ENCODE results near the gene RGMA. TPM values are rescaled to one million over a fixed set of nuclear protein-coding genes. Genes with fewer than 3 reads are reported as not detected.

The RGMA gene, protein sequence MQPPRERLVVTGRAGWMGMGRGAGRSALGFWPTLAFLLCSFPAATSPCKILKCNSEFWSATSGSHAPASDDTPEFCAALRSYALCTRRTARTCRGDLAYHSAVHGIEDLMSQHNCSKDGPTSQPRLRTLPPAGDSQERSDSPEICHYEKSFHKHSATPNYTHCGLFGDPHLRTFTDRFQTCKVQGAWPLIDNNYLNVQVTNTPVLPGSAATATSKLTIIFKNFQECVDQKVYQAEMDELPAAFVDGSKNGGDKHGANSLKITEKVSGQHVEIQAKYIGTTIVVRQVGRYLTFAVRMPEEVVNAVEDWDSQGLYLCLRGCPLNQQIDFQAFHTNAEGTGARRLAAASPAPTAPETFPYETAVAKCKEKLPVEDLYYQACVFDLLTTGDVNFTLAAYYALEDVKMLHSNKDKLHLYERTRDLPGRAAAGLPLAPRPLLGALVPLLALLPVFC
- 100 to 1,000 TPM in 2 of 4 donors, 10 to 100 TPM in 2; 99.0 to 307 (median 112) TPM for total RNA-seq

DNA sequence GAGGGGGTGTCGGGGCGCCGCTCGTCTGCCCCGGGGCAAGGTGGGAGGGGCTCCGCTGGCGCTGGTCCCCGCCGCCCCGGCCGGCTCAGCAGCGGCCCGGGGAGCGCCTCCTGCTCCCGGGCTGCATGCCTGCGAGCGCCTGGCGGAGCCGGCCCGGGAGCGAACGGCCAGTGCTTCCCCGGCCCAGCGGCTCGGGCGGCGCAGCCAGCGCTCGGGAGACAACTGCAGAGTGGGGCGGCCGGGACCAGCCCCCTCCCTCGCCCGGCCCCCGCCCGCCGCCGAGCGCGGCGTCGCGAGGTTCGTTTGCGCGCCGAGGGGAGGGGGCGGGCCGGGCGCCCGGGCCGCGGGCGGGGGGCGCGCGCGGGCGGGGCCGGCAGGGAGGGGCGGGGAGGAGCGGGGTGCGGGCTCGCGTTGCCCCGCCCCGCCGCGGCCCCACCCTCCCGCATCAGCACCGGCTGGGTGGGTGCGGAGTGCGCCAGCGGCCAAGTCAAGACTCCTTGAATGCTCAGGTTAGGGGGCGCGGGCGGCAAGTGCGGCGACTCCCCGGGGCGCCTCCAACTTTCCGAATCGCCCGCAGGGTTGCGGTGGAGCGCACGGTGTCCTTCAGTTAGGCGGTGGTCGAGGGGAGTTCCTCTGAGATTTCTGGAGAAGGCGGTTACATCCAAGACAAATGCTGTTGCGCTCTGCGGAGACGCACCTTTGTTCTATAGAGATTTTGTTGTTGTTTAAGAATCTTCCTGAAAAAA lies at the start of gene RGMA:
RGMA (minus strand) TSS at position 231 of the 746 bp plus-strand sequence. CDS start 279 bp downstream, outside the sequence.
- TF ChIP-seq, protein P1, sequence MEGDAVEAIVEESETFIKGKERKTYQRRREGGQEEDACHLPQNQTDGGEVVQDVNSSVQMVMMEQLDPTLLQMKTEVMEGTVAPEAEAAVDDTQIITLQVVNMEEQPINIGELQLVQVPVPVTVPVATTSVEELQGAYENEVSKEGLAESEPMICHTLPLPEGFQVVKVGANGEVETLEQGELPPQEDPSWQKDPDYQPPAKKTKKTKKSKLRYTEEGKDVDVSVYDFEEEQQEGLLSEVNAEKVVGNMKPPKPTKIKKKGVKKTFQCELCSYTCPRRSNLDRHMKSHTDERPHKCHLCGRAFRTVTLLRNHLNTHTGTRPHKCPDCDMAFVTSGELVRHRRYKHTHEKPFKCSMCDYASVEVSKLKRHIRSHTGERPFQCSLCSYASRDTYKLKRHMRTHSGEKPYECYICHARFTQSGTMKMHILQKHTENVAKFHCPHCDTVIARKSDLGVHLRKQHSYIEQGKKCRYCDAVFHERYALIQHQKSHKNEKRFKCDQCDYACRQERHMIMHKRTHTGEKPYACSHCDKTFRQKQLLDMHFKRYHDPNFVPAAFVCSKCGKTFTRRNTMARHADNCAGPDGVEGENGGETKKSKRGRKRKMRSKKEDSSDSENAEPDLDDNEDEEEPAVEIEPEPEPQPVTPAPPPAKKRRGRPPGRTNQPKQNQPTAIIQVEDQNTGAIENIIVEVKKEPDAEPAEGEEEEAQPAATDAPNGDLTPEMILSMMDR (IDR thresholded peaks at IDR 0.05), result no peak
- TF ChIP-seq POLR2A (IDR thresholded peaks at IDR 0.05) (peak in 1 of 2 donors; percentile 22), EP300 (IDR thresholded peaks at IDR 0.05) (no peak), POLR2AphosphoS5 (IDR thresholded peaks at IDR 0.05) (no peak)
- WGBS, 2 donors (ENCODE audit: low coverage in 1 of 2), result 0% methylated on average over 4 of the region's 92 CpGs; no CpG with 5 or more reads in 1 of the 2 donors
- Histone ChIP-seq H3K27ac (peak within 1 kb of the TSS; percentile 66 to 97 (median 86)), H3K27me3 (peaks cover 14% of the 10 kb centered on the region), H3K9me3 (no peaks in the 10 kb centered on the region), H3K4me1 (peaks cover 4 to 65% (median 11%) of the 10 kb centered on the region in 3 donors), H3K36me3 (no peaks in the 10 kb centered on the region), H3K4me3 (peak within 1 kb of the TSS; percentile 47 to 66)
- ATAC-seq, result peak; percentile 29

DNA sequence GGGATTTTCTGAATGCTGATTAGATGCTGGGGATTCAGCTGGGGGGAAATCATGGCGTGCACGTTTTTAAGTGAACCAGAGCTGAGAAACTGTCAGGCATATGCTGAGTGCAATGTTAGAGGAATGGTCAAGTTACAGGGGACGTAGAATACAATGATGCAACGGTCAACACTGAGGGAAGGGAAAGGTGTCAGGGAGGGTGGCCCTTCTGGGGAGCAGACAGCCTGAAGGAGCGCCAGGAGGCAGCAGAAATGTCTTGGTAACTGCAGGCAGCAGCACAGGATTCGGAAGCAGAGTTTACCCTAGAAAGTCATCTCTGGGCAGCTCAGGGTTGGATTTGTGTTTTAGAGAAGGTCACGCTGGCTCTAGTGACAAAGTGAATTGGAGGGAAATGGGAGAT lies 47.6 kb upstream of the RGMA start:
- no peaks in the 10 kb centered on the region for H3K9me3 ChIP-seq
- no peaks in the 10 kb centered on the region for H3K27me3 ChIP-seq
- H3K36me3 ChIP-seq, result no peaks in the 10 kb centered on the region
- 75 to 87% methylated on average over 3 to 7 of the region's 7 CpGs for whole genome bisulfite sequencing, 2 donors (ENCODE audit: low coverage in 1 of 2)
- no peak overlapping the region for H3K27ac ChIP-seq
- ATAC-seq, result no peak
- H3K4me1 ChIP-seq, result no peaks in the 10 kb centered on the region
- TF ChIP-seq EP300 (IDR thresholded peaks at IDR 0.05) (no peak), POLR2AphosphoS5 (IDR thresholded peaks at IDR 0.05) (no peak), POLR2A (IDR thresholded peaks at IDR 0.05) (no peak)
- TF ChIP-seq, protein P1 (IDR thresholded peaks at IDR 0.05), result no peak
- H3K4me3 ChIP-seq, result no peak overlapping the region

DNA sequence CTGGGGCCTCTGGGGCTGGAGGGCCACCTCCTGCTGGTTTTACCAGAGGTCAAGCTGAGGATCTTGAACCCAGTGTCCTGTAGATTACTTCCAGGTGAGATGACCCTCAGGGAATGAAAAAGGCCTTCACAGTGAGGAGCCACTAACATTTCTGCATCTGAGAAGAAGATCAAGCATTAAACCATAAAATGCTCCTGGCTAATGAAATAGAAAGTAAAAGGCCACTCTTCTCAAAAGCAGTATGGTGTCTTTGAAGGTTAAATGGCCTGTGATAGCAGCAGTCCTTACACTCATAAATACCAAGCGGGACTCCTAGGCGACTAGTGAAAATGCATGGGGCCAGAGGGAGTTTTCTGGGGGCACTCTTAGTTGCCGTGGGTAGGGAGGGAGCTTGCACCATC lies 47.0 kb upstream of the RGMA start:
- Histone ChIP-seq H3K4me3 (no peak overlapping the region), H3K9me3 (no peaks in the 10 kb centered on the region), H3K27me3 (no peaks in the 10 kb centered on the region), H3K4me1 (no peaks in the 10 kb centered on the region), H3K36me3 (no peaks in the 10 kb centered on the region), H3K27ac (no peak overlapping the region)
- TF ChIP-seq, protein P1 (IDR thresholded peaks at IDR 0.05), result no peak
- TF ChIP-seq POLR2AphosphoS5 (IDR thresholded peaks at IDR 0.05), result no peak
- TF ChIP-seq EP300 (IDR thresholded peaks at IDR 0.05), result no peak
- 77 to 90% methylated on average over 2 to 3 of the region's 3 CpGs for WGBS, 2 donors (ENCODE audit: low coverage in 1 of 2)
- no peak for ATAC-seq

DNA sequence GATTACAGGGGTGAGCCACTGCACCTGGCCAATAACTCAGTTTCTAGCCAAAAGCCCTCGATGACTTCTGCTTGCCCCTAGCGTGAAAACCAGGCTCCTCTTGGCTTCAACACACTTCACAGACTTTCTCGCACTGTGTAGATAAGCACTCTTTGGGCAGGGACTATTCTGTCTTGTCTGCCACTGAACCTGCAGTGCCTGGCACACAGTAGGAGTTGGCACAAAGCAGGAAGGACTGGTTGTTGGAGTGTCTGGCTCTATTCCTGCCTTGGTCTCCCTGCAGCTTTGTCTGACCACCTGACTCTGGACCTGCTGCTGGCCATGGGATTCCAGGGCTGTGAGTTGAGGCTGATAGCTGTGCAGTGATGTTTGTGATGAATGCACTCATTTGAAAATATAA lies 46.4 kb upstream of the RGMA start:
- H3K4me3 ChIP-seq, result no peak overlapping the region
- ATAC-seq, result no peak
- no peaks in the 10 kb centered on the region for H3K9me3 ChIP-seq
- H3K27ac ChIP-seq, result no peak overlapping the region
- H3K36me3 ChIP-seq, result no peaks in the 10 kb centered on the region
- H3K27me3 ChIP-seq, result no peaks in the 10 kb centered on the region
- WGBS, 2 donors (ENCODE audit: low coverage in 1 of 2), result 75 to 100% methylated on average over 2 to 3 of the region's 3 CpGs
- TF ChIP-seq, protein P1 (IDR thresholded peaks at IDR 0.05), result no peak
- no peak for TF ChIP-seq POLR2A (IDR thresholded peaks at IDR 0.05)
- TF ChIP-seq POLR2AphosphoS5 (IDR thresholded peaks at IDR 0.05), result no peak
- TF ChIP-seq EP300 (IDR thresholded peaks at IDR 0.05), result no peak
- no peaks in the 10 kb centered on the region for H3K4me1 ChIP-seq
